Effector memory CD8-positive, alpha-beta T cell (primary cell): ENCODE results near the gene VPS13D.
"Not testable (repeated sequence)": the region's sequence is repeated elsewhere in the genome, so short reads cannot be mapped to it uniquely, and the experiment has no call there.

Experiments
- ATAC-seq: fragments of 150-1000 bp; cut with Tn5 transposase; replicated peaks from 2 replicates; pipeline ENCODE4 v1.10.0; 2021; ENCODE audit warnings: mild to moderate bottlenecking, moderate library complexity
- DNase-seq, 3 experiments: peaks; one replicate each; pipeline ENCODE4 v3.0.0; 2021
- H3K27ac Mint-ChIP-seq, 2 donors: one replicate each; pipeline ENCODE4 v1.8.0; 2022; ENCODE audit warnings: mild to moderate bottlenecking in 2 of 2, mixed read lengths in 2 of 2, moderate library complexity in 2 of 2
- H3K27me3 Mint-ChIP-seq, 2 donors: one replicate each; pipeline ENCODE4 v1.8.0; 2022; ENCODE audit warnings: mixed read lengths in 2 of 2
- H3K36me3 Mint-ChIP-seq: one replicate; pipeline ENCODE4 v1.8.0; 2022; ENCODE audit warnings: mild to moderate bottlenecking, moderate library complexity, mixed read lengths; ENCODE audit not compliant: insufficient read depth
- H3K4me1 Mint-ChIP-seq, 2 donors: one replicate each; pipeline ENCODE4 v1.8.0; 2022; ENCODE audit warnings: low read depth in 2 of 2, mixed read lengths in 2 of 2
- H3K4me3 Mint-ChIP-seq, 2 donors: one replicate each; pipeline ENCODE4 v1.8.0; 2022; ENCODE audit warnings: mild to moderate bottlenecking in 2 of 2, mixed read lengths in 2 of 2, moderate library complexity in 2 of 2
- H3K9me3 Mint-ChIP-seq, 2 donors: one replicate each; pipeline ENCODE4 v1.8.0; 2022; ENCODE audit warnings: mixed read lengths in 2 of 2

VPS13D gene

GRCh38 chr1:12450756-12451559, 221.1 kb downstream of the VPS13D start:
- DNase-seq (no peak), ATAC-seq (no peak)
- H3K27ac Mint-ChIP-seq: peak overlapping the region; percentile 88 to 94
- H3K9me3 Mint-ChIP-seq: no peaks in the 10 kb centered on the region
- peaks cover 2% of the 10 kb centered on the region for H3K36me3 Mint-ChIP-seq
- H3K27me3 Mint-ChIP-seq: no peaks in the 10 kb centered on the region
- peak overlapping the region; percentile 15 to 49 for H3K4me3 Mint-ChIP-seq
- H3K4me1 Mint-ChIP-seq: peaks cover 31 to 50% of the 10 kb centered on the region in 2 donors

DNA sequence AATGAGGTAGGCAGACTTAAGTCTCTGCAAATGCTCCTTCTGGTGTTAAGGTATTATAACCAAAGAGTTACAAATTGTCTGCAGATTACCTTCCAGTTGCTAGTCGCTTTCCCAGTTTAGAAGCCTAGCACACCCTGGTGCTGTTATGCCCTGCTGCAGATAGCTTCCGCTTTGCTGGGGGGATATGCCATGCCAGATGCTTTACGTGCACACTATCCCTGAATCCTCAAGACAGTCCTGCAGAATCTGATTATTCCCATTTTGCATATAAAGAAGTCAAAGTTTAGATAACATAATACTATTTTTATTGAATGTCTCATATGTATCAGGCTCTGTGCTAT, 221.7 kb downstream of the VPS13D start:
- peaks cover 8% of the 10 kb centered on the region for H3K36me3 Mint-ChIP-seq
- no peak overlapping the region for H3K27ac Mint-ChIP-seq
- ATAC-seq (no peak), DNase-seq (no peak)
- no peaks in the 10 kb centered on the region for H3K9me3 Mint-ChIP-seq
- H3K4me1 Mint-ChIP-seq: peaks cover 31 to 50% of the 10 kb centered on the region in 2 donors
- no peaks in the 10 kb centered on the region for H3K27me3 Mint-ChIP-seq
- no peak overlapping the region for H3K4me3 Mint-ChIP-seq

- DNase-seq (no peak), ATAC-seq (no peak)
- no peaks in the 10 kb centered on the region for H3K9me3 Mint-ChIP-seq
- no peak overlapping the region for H3K4me3 Mint-ChIP-seq
- no peak overlapping the region for H3K27ac Mint-ChIP-seq
- H3K4me1 Mint-ChIP-seq: peaks cover 29 to 54% of the 10 kb centered on the region in 2 donors
- no peaks in the 10 kb centered on the region for H3K27me3 Mint-ChIP-seq
- peaks cover 11% of the 10 kb centered on the region for H3K36me3 Mint-ChIP-seq
Observed at GRCh38 chr1:12452262-12452661, 222.4 kb downstream of the VPS13D start.

DNA sequence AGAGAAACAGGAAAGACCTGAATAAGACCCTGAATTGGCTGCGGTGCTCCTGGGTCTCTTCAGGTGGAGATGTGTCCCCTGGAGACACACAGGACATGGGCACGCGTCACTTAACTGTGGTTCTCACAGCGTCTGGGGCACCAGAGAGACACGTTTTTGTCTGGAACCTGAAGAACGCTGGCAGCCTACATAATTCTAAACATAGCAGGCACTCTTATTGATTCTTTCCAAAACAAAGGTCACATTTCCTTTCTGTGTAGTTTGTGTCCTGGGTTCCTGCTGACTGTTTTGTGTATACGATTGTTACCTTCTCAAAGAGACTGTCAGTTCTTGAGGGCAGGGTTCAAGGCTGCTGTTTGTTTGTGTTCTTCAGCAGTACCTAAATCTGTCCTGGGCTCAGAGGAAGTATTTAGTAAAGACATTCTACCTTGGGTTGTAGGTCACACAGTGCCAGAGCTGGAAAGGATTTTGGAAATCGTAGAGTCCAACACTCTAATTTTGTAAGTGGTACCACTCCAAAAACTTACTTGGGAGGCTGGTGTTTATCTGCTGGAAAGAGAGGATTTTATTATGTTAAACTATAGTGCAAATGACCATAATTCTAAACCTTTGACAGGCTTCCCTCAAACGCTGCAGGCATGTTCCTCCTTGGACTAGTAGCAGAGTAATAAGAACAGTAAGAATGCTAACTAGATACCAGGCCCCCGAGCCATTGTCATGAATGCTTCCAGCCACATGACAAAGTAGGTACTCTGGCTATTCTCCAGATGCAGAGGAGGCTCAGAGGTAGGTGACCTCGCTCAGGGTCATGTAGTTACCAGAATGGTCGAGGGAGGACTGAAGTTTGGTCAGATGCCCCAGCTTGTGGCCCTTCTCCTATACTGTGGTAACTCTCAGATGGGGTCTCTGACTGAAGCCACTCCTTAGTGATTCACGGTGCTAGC, 223.8 kb downstream of the VPS13D start:
- no peak for DNase-seq
- peaks cover 16% of the 10 kb centered on the region for H3K36me3 Mint-ChIP-seq
- no peaks in the 10 kb centered on the region for H3K9me3 Mint-ChIP-seq
- peaks cover 25 to 48% of the 10 kb centered on the region in 2 donors for H3K4me1 Mint-ChIP-seq
- no peaks in the 10 kb centered on the region for H3K27me3 Mint-ChIP-seq
- no peak for ATAC-seq
- H3K4me3 Mint-ChIP-seq: no peak overlapping the region
- H3K27ac Mint-ChIP-seq: peak overlapping the region; percentile 29 to 74

GRCh38 chr1:12454406-12455391, 224.9 kb downstream of the VPS13D start:
- DNase-seq: no peak
- Mint-ChIP-seq H3K27me3 (no peaks in the 10 kb centered on the region), H3K27ac (peak overlapping the region; percentile 29 to 74), H3K9me3 (no peaks in the 10 kb centered on the region), H3K4me1 (peaks cover 14 to 42% of the 10 kb centered on the region in 2 donors), H3K36me3 (peaks cover 24% of the 10 kb centered on the region), H3K4me3 (no peak overlapping the region)
- no peak for ATAC-seq

GRCh38 chr1:12456081-12456480, 226.3 kb downstream of the VPS13D start:
- not testable (repeated sequence) for H3K27ac Mint-ChIP-seq, H3K27me3 Mint-ChIP-seq, ATAC-seq, H3K4me3 Mint-ChIP-seq, DNase-seq, H3K9me3 Mint-ChIP-seq
- H3K4me1 Mint-ChIP-seq: peaks cover 5 to 31% of the 10 kb centered on the region in 2 donors
- H3K36me3 Mint-ChIP-seq: peaks cover 33% of the 10 kb centered on the region

DNA sequence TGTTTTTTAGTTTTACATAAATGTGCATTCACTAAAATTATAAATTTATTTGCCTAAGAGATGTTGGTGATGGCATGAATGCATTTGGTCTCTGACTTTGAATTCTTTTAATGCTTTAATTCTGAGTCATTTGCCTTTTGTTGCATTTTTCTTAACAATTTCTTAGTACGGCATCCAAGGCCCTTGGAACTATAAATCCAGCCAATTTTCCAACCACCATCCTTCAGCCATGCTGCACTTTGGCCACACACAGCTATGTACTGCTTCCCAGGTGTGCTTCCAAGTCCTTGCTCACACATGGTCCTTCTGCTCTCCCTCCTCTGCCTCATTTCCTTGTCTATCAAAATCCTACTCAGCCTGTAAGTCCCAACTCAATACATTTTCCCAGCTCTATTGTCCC, 227.1 kb downstream of the VPS13D start:
- Mint-ChIP-seq H3K4me3 (no peak overlapping the region), H3K27ac (no peak overlapping the region), H3K27me3 (no peaks in the 10 kb centered on the region), H3K36me3 (peaks cover 36% of the 10 kb centered on the region), H3K9me3 (no peaks in the 10 kb centered on the region), H3K4me1 (peaks cover 5 to 35% of the 10 kb centered on the region in 2 donors)
- DNase-seq: no peak
- ATAC-seq: no peak

DNA sequence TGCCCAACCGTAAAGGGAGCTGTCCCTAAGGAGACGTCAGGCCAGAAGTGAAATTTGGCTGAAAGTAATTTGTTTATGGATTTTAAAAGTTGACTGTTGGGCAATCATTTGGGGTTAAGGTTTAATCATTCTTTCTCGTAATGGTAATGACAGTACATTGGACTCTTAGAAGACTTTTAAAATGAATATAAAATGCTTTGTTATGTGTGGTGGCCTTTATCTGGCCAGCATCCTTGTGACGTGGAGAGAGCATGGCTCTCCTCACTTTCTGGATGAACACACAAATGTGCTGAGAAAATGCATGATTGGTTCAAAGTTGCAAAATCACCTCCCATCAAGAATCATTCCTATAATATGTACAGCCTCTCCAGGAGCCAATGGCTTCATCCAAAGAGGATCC, 227.9 kb downstream of the VPS13D start:
- peaks cover 36% of the 10 kb centered on the region for H3K36me3 Mint-ChIP-seq
- H3K4me3 Mint-ChIP-seq: no peak overlapping the region
- no peak overlapping the region for H3K27ac Mint-ChIP-seq
- H3K4me1 Mint-ChIP-seq: peaks cover 5 to 33% of the 10 kb centered on the region in 2 donors
- no peaks in the 10 kb centered on the region for H3K9me3 Mint-ChIP-seq
- H3K27me3 Mint-ChIP-seq: no peaks in the 10 kb centered on the region
- ATAC-seq (no peak), DNase-seq (no peak)

- H3K27me3 Mint-ChIP-seq: no peaks in the 10 kb centered on the region
- no peaks in the 10 kb centered on the region for H3K9me3 Mint-ChIP-seq
- no peak overlapping the region for H3K4me3 Mint-ChIP-seq
- no peak for ATAC-seq
- peaks cover 4 to 25% of the 10 kb centered on the region in 2 donors for H3K4me1 Mint-ChIP-seq
- DNase-seq: no peak
- peaks cover 39% of the 10 kb centered on the region for H3K36me3 Mint-ChIP-seq
- H3K27ac Mint-ChIP-seq: no peak overlapping the region
Observed at GRCh38 chr1:12458571-12458970, 228.7 kb downstream of the VPS13D start.

- Mint-ChIP-seq H3K36me3 (peaks cover 39% of the 10 kb centered on the region), H3K9me3 (no peaks in the 10 kb centered on the region), H3K27ac (peak overlapping the region in 1 of 2 donors; percentile 66), H3K4me3 (no peak overlapping the region), H3K27me3 (no peaks in the 10 kb centered on the region), H3K4me1 (peaks cover 0 to 16% of the 10 kb centered on the region in 2 donors)
- DNase-seq: no peak
- no peak for ATAC-seq
Observed at GRCh38 chr1:12460121-12460520, 230.3 kb downstream of the VPS13D start.

- Mint-ChIP-seq H3K9me3 (no peaks in the 10 kb centered on the region), H3K4me1 (peaks cover 0 to 16% of the 10 kb centered on the region in 2 donors), H3K27ac (peak overlapping the region in 1 of 2 donors; percentile 66), H3K4me3 (no peak overlapping the region), H3K27me3 (no peaks in the 10 kb centered on the region), H3K36me3 (peaks cover 43% of the 10 kb centered on the region)
- no peak for ATAC-seq
- DNase-seq: no peak
Observed at GRCh38 chr1:12460911-12461621, 231.2 kb downstream of the VPS13D start.

GRCh38 chr1:12461754-12462153, 231.9 kb downstream of the VPS13D start:
- Mint-ChIP-seq H3K4me3 (no peak overlapping the region), H3K36me3 (peaks cover 36% of the 10 kb centered on the region), H3K27me3 (no peaks in the 10 kb centered on the region), H3K9me3 (no peaks in the 10 kb centered on the region), H3K4me1 (peaks cover 0 to 16% of the 10 kb centered on the region in 2 donors), H3K27ac (no peak overlapping the region)
- DNase-seq: no peak
- no peak for ATAC-seq
